Stimulated activated naive B cell treated with anti-CD40 and anti-IgM and Interleukin-4, amounts not matched to agents 10 μg/mL and 1 μg/mL and 100 μg/mL, for 72 hours (primary cell): Measurements from ENCODE around the gene OR2Z1.
"Not testable (repeated sequence)": the region's sequence is repeated elsewhere in the genome, so short reads cannot be mapped to it uniquely, and the experiment has no call there.

Experiments used
- ATAC-seq, 2 donors: fragments of 150-1000 bp; cut with Tn5 transposase; replicated peaks; 2 replicates each; pipeline ENCODE4 v1.10.0; 2021; ENCODE audit warnings: moderate library complexity in 1 of 2
- DNase-seq: peaks from one replicate; pipeline ENCODE4 v3.0.0; 2021
- H3K27ac Mint-ChIP-seq: one replicate; pipeline ENCODE4 v1.8.0; 2022; ENCODE audit warnings: mild to moderate bottlenecking, mixed read lengths
- H3K27me3 Mint-ChIP-seq, 2 donors: one replicate each; pipeline ENCODE4 v1.8.0; 2022; ENCODE audit warnings: mixed read lengths in 2 of 2
- H3K36me3 Mint-ChIP-seq, 2 donors: one replicate each; pipeline ENCODE4 v1.8.0; 2022; ENCODE audit warnings: mixed read lengths in 2 of 2, mild to moderate bottlenecking in 1 of 2
- H3K4me1 Mint-ChIP-seq, 2 donors: one replicate each; pipeline ENCODE4 v1.8.0; 2022; ENCODE audit warnings: mixed read lengths in 2 of 2, mild to moderate bottlenecking in 1 of 2
- H3K4me3 Mint-ChIP-seq, 2 donors: one replicate each; pipeline ENCODE4 v1.8.0; 2022; ENCODE audit warnings: mild to moderate bottlenecking in 2 of 2, mixed read lengths in 2 of 2, moderate library complexity in 1 of 2
- H3K9me3 Mint-ChIP-seq, 2 donors: one replicate each; pipeline ENCODE4 v1.8.0; 2022; ENCODE audit warnings: mixed read lengths in 2 of 2, mild to moderate bottlenecking in 1 of 2

OR2Z1 gene

GRCh38 chr19:8695501-8695900, 25.9 kb upstream of the OR2Z1 start:
- Mint-ChIP-seq H3K27ac (no peak overlapping the region), H3K27me3 (peaks cover 38 to 65% of the 10 kb centered on the region in 2 donors), H3K4me1 (no peaks in the 10 kb centered on the region), H3K9me3 (no peaks in the 10 kb centered on the region), H3K36me3 (no peaks in the 10 kb centered on the region), H3K4me3 (no peak overlapping the region)
- DNase-seq (no peak), ATAC-seq (no peak)

- Mint-ChIP-seq H3K27ac (no peak overlapping the region), H3K4me3 (no peak overlapping the region), H3K36me3 (no peaks in the 10 kb centered on the region), H3K27me3 (peaks cover 37 to 67% of the 10 kb centered on the region in 2 donors), H3K9me3 (no peaks in the 10 kb centered on the region), H3K4me1 (no peaks in the 10 kb centered on the region)
- no peak for ATAC-seq
- DNase-seq, result no peak
Observed at GRCh38 chr19:8695911-8696310, 25.5 kb upstream of the OR2Z1 start.

- DNase-seq, result no peak
- no peak for ATAC-seq
- Mint-ChIP-seq H3K4me3 (no peak overlapping the region), H3K27ac (no peak overlapping the region), H3K27me3 (peaks cover 42 to 62% of the 10 kb centered on the region in 2 donors), H3K36me3 (no peaks in the 10 kb centered on the region), H3K4me1 (no peaks in the 10 kb centered on the region), H3K9me3 (no peaks in the 10 kb centered on the region)
Observed at GRCh38 chr19:8696993-8697392, 24.4 kb upstream of the OR2Z1 start.

GRCh38 chr19:8697671-8698432, 23.6 kb upstream of the OR2Z1 start:
- Mint-ChIP-seq H3K4me1 (peaks cover 3 to 6% of the 10 kb centered on the region in 2 donors), H3K27me3 (peaks cover 36 to 59% of the 10 kb centered on the region in 2 donors), H3K27ac (no peak overlapping the region), H3K36me3 (no peaks in the 10 kb centered on the region), H3K9me3 (no peaks in the 10 kb centered on the region), H3K4me3 (no peak overlapping the region)
- ATAC-seq (no peak), DNase-seq (no peak)

- no peaks in the 10 kb centered on the region for H3K36me3 Mint-ChIP-seq
- H3K4me3 Mint-ChIP-seq, result no peak within 1 kb of the TSS
- H3K4me1 Mint-ChIP-seq, result peaks cover 3 to 6% of the 10 kb centered on the region in 2 donors
- no peak within 1 kb of the TSS for H3K27ac Mint-ChIP-seq
- H3K27me3 Mint-ChIP-seq, result peaks cover 37 to 60% of the 10 kb centered on the region in 2 donors
- DNase-seq (no peak), ATAC-seq (no peak)
- no peaks in the 10 kb centered on the region for H3K9me3 Mint-ChIP-seq
Observed at GRCh38 chr19:8698433-8699063, 22.9 kb upstream of the OR2Z1 start, which contains the start of gene ACTL9. TSS of gene ACTL9 (minus strand) at chr19:8698795. CDS start at chr19:8698701, 94 bp downstream.

- no peak for ATAC-seq
- H3K4me1 Mint-ChIP-seq, result peaks cover 3 to 6% of the 10 kb centered on the region in 2 donors
- no peak for DNase-seq
- no peak overlapping the region for H3K4me3 Mint-ChIP-seq
- H3K36me3 Mint-ChIP-seq, result no peaks in the 10 kb centered on the region
- no peak overlapping the region for H3K27ac Mint-ChIP-seq
- H3K9me3 Mint-ChIP-seq, result no peaks in the 10 kb centered on the region
- H3K27me3 Mint-ChIP-seq, result peaks cover 51% of the 10 kb centered on the region in 2 donors
Observed at GRCh38 chr19:8699908-8700307, 21.5 kb upstream of the OR2Z1 start.

- Mint-ChIP-seq H3K36me3 (no peaks in the 10 kb centered on the region), H3K4me1 (peaks cover 5 to 6% of the 10 kb centered on the region in 2 donors), H3K9me3 (no peaks in the 10 kb centered on the region), H3K27ac (no peak overlapping the region), H3K27me3 (peaks cover 43 to 44% of the 10 kb centered on the region in 2 donors), H3K4me3 (no peak overlapping the region)
- ATAC-seq, result no peak
- DNase-seq, result no peak
Observed at GRCh38 chr19:8700956-8701355, 20.5 kb upstream of the OR2Z1 start.

- Mint-ChIP-seq H3K27me3 (peaks cover 29 to 30% of the 10 kb centered on the region in 2 donors), H3K27ac (no peak overlapping the region), H3K4me1 (peaks cover 5 to 6% of the 10 kb centered on the region in 2 donors), H3K4me3 (no peak overlapping the region), H3K36me3 (no peaks in the 10 kb centered on the region), H3K9me3 (no peaks in the 10 kb centered on the region)
- peak in 1 of 2 donors; percentile 31 for ATAC-seq
- no peak for DNase-seq
Observed at GRCh38 chr19:8702350-8702749, 19.1 kb upstream of the OR2Z1 start.

GRCh38 chr19:8703223-8703622, 18.2 kb upstream of the OR2Z1 start:
- H3K4me1 Mint-ChIP-seq, result peaks cover 5 to 6% of the 10 kb centered on the region in 2 donors
- peaks cover 25 to 29% of the 10 kb centered on the region in 2 donors for H3K27me3 Mint-ChIP-seq
- no peak for ATAC-seq
- no peaks in the 10 kb centered on the region for H3K9me3 Mint-ChIP-seq
- H3K36me3 Mint-ChIP-seq, result no peaks in the 10 kb centered on the region
- H3K4me3 Mint-ChIP-seq, result no peak overlapping the region
- DNase-seq, result no peak
- no peak overlapping the region for H3K27ac Mint-ChIP-seq

- peak overlapping the region; percentile 59 for H3K27ac Mint-ChIP-seq
- not testable (repeated sequence) for DNase-seq, H3K4me1 Mint-ChIP-seq, H3K4me3 Mint-ChIP-seq, H3K36me3 Mint-ChIP-seq, H3K9me3 Mint-ChIP-seq, ATAC-seq
- peaks cover 26 to 28% of the 10 kb centered on the region in 2 donors for H3K27me3 Mint-ChIP-seq
Observed at GRCh38 chr19:8705304-8705703, 16.1 kb upstream of the OR2Z1 start.

GRCh38 chr19:8705742-8706141, 15.7 kb upstream of the OR2Z1 start:
- peak overlapping the region; percentile 59 for H3K27ac Mint-ChIP-seq
- no peak overlapping the region for H3K4me3 Mint-ChIP-seq
- peaks cover 0 to 2% of the 10 kb centered on the region in 2 donors for H3K9me3 Mint-ChIP-seq
- no peak for DNase-seq
- no peak for ATAC-seq
- peaks cover 28 to 30% of the 10 kb centered on the region in 2 donors for H3K27me3 Mint-ChIP-seq
- H3K36me3 Mint-ChIP-seq, result no peaks in the 10 kb centered on the region
- peaks cover 5 to 6% of the 10 kb centered on the region in 2 donors for H3K4me1 Mint-ChIP-seq

GRCh38 chr19:8710337-8710736, 11.1 kb upstream of the OR2Z1 start:
- H3K27me3 Mint-ChIP-seq, result peaks cover 21 to 27% of the 10 kb centered on the region in 2 donors
- peaks cover 10 to 15% of the 10 kb centered on the region in 2 donors for H3K9me3 Mint-ChIP-seq
- not testable (repeated sequence) for H3K4me3 Mint-ChIP-seq, H3K36me3 Mint-ChIP-seq, DNase-seq, ATAC-seq, H3K4me1 Mint-ChIP-seq
- peak overlapping the region; percentile 56 for H3K27ac Mint-ChIP-seq

- Mint-ChIP-seq H3K4me3 (no peak overlapping the region), H3K9me3 (peaks cover 7 to 9% of the 10 kb centered on the region in 2 donors), H3K36me3 (no peaks in the 10 kb centered on the region), H3K4me1 (no peaks in the 10 kb centered on the region), H3K27ac (no peak overlapping the region), H3K27me3 (peaks cover 12 to 29% of the 10 kb centered on the region in 2 donors)
- no peak for DNase-seq
- ATAC-seq, result no peak
Observed at GRCh38 chr19:8722032-8722431, 598 bp downstream of the OR2Z1 start.

- Mint-ChIP-seq H3K4me1 (no peaks in the 10 kb centered on the region), H3K36me3 (no peaks in the 10 kb centered on the region), H3K9me3 (peaks cover 4 to 5% of the 10 kb centered on the region in 2 donors), H3K4me3 (no peak overlapping the region), H3K27me3 (peaks cover 12 to 26% of the 10 kb centered on the region in 2 donors), H3K27ac (no peak overlapping the region)
- DNase-seq, result no peak
- no peak for ATAC-seq
Observed at GRCh38 chr19:8724276-8724675, 2.8 kb downstream of the OR2Z1 start.
